GM12878 (cell line): ENCODE measurements around the gene FAM53B. TPM values are rescaled to one million over a fixed set of nuclear protein-coding genes. Genes with fewer than 3 reads are reported as not detected.

Experiments
- ATAC-seq: fragments of 200-7000 bp; cut with Tn5 transposase; 3 replicates; pipeline ENCODE4 v1.9.1; 2020; ENCODE audit warnings: mild to moderate bottlenecking, moderate library complexity
- BruUV-seq: library from RNA; stranded (reverse); fragments of 400-500 nt; replicated peaks from 2 replicates; lab custom pipeline; 2021; lab: Mats Ljungman, UMichigan
- CTCF ChIA-PET: fragments of 300-600 bp; sonication (Branson Sonifier 250); formaldehyde crosslinking; extraction: SDS; loops from one replicate; lab custom pipeline; 2021; ENCODE audit warnings: inconsistent platforms; lab: Yijun Ruan, JAX
- POLR2A ChIA-PET: fragments of 350-600 bp; formaldehyde crosslinking; extraction: SDS; loops from one replicate; lab custom pipeline; 2021; ENCODE audit warnings: inconsistent platforms; lab: Charles Lee
- RAD21 ChIA-PET: fragments of 300-600 bp; sonication (Branson Sonifier 250); formaldehyde crosslinking; loops from one replicate; lab custom pipeline; 2023; ENCODE audit warnings: antibody characterized with exemption; ENCODE audit not compliant: unreplicated experiment; lab: Charles Lee
- SMC1A ChIA-PET: fragments of 300-600 bp; sonication (Branson Sonifier 250); formaldehyde crosslinking; loops from one replicate; lab custom pipeline; 2023; ENCODE audit not compliant: unreplicated experiment, uncharacterized antibody; lab: Charles Lee
- DNase-seq: peaks from one replicate; pipeline ENCODE4 v3.0.0-alpha.2; 2011; ENCODE audit warnings: low read depth, low spot score
- FAIRE-seq: peaks from 3 replicates; lab custom pipeline; 2011; peaks lifted over from hg19 to GRCh38; lab: Jason Lieb, UNC
- H2AFZ ChIP-seq: 2 replicates; pipeline ENCODE4 v1.6.0; 2011; ENCODE audit warnings: low read depth, low read length, control low read depth; ENCODE audit not compliant: control insufficient read depth
- H3K27ac ChIP-seq: 2 replicates; pipeline ENCODE4 v1.5.1; 2011; ENCODE audit warnings: control low read depth; ENCODE audit not compliant: control insufficient read depth, insufficient read depth
- H3K27me3 ChIP-seq, 2 experiments: replicated peaks in 1 of 2; 2 replicates each; pipeline versions ENCODE4 v1.6.0 to v1.6.1; 2011; ENCODE audit warnings: low read length in 1 of 2; ENCODE audit not compliant: control insufficient read depth in 2 of 2, insufficient read depth in 2 of 2
- H3K36me3 ChIP-seq, 2 experiments: 2 replicates each; pipeline ENCODE4 v1.5.1; 2011; ENCODE audit warnings: low read length in 1 of 2; ENCODE audit not compliant: control insufficient read depth in 2 of 2, insufficient read depth in 2 of 2
- H3K4me1 ChIP-seq: 2 replicates; pipeline ENCODE4 v1.6.1; 2011; ENCODE audit warnings: mild to moderate bottlenecking, low read length, moderate library complexity, mixed read lengths; ENCODE audit not compliant: control insufficient read depth, insufficient read depth
- H3K4me2 ChIP-seq: 2 replicates; pipeline ENCODE4 v1.6.0; 2011; ENCODE audit warnings: control low read depth; ENCODE audit not compliant: control insufficient read depth, insufficient read depth
- H3K4me3 ChIP-seq: fragments of 200-600 bp; sonication (generic); 2 replicates; pipeline ENCODE4 v1.5.1; 2016
- H3K79me2 ChIP-seq: 2 replicates; pipeline ENCODE4 v1.6.0; 2011; ENCODE audit warnings: low read length; ENCODE audit not compliant: control insufficient read depth, insufficient read depth
- H3K9ac ChIP-seq: 2 replicates; pipeline ENCODE4 v1.8.0; 2011; ENCODE audit warnings: low read length, control low read depth, mixed read lengths; ENCODE audit not compliant: control insufficient read depth, insufficient read depth
- H3K9me3 ChIP-seq: replicated peaks from 3 replicates; pipeline ENCODE4 v1.5.1; 2011; ENCODE audit warnings: mild to moderate bottlenecking, low read length; ENCODE audit not compliant: control insufficient read depth, insufficient read depth
- H4K20me1 ChIP-seq: 2 replicates; pipeline ENCODE4 v1.6.0; 2011; ENCODE audit not compliant: control insufficient read depth, insufficient read depth
- BHLHE40 ChIP-seq, 2 experiments: fragments of 450-650 bp in 1 of 2; IDR thresholded peaks; 2 replicates each; pipeline ENCODE4 v1.6.1; 2011 to 2017; ENCODE audit warnings: low read depth in 2 of 2, borderline replicate concordance in 1 of 2, improper control_type of control experiment in 1 of 2, low read length in 1 of 2, mild to moderate bottlenecking in 1 of 2
- CBX5 ChIP-seq: sonication (generic); IDR thresholded peaks from 2 replicates; pipeline ENCODE4 v1.6.1; 2016; ENCODE audit warnings: low read depth, moderate library complexity, mild to moderate bottlenecking, inconsistent platforms
- ETV6 ChIP-seq, 2 experiments: fragments of 450-650 bp in 1 of 2; IDR thresholded peaks in 1 of 2; conservative IDR thresholded peaks in 1 of 2; 2 replicates each; pipeline ENCODE4 v1.6.1; 2014; ENCODE audit warnings: antibody characterized with exemption in 1 of 2, borderline replicate concordance in 1 of 2, low read depth in 1 of 2, mild to moderate bottlenecking in 1 of 2, moderate library complexity in 1 of 2
- EZH2 ChIP-seq: IDR thresholded peaks from 2 replicates; pipeline ENCODE4 v1.6.1; 2012; ENCODE audit warnings: low read depth, mild to moderate bottlenecking, control low read depth, inconsistent platforms, low read length, borderline replicate concordance; ENCODE audit not compliant: control insufficient read depth
- HDAC6 ChIP-seq: fragments of 200-600 bp; sonication (generic); IDR thresholded peaks from one replicate; pipeline ENCODE4 v1.8.0; 2017; ENCODE audit warnings: antibody characterized with exemption; ENCODE audit not compliant: unreplicated experiment
- KAT2A ChIP-seq: conservative IDR thresholded peaks from 2 replicates; pipeline ENCODE4 v1.6.1; 2011; ENCODE audit warnings: low read depth, low read length; ENCODE audit not compliant: control insufficient read depth
- MEF2A ChIP-seq: IDR thresholded peaks from 2 replicates; pipeline ENCODE4 v1.6.1; 2011; ENCODE audit warnings: low read depth, mild to moderate bottlenecking, low read length, moderate library complexity; ENCODE audit not compliant: insufficient read depth
- MLLT1 ChIP-seq: fragments of 450-650 bp; IDR thresholded peaks from 2 replicates; pipeline ENCODE4 v1.6.1; 2016; ENCODE audit warnings: mild to moderate bottlenecking
- RAD21 ChIP-seq: IDR thresholded peaks from 2 replicates; pipeline ENCODE4 v1.6.1; 2011; ENCODE audit warnings: mild to moderate bottlenecking, low read depth, low read length, moderate library complexity; ENCODE audit not compliant: insufficient read depth
- RELA ChIP-seq: fragments of 450-650 bp; IDR thresholded peaks from 2 replicates; pipeline ENCODE4 v1.8.0; 2014; ENCODE audit warnings: borderline replicate concordance; ENCODE audit not compliant: partially characterized antibody
- RUNX3 ChIP-seq: IDR thresholded peaks from 2 replicates; pipeline ENCODE4 v1.6.1; 2012; ENCODE audit warnings: low read length, inconsistent platforms
- SPI1 ChIP-seq: IDR thresholded peaks from 2 replicates; pipeline ENCODE4 v1.6.1; 2011; ENCODE audit warnings: low read depth, mild to moderate bottlenecking, low read length, moderate library complexity, borderline replicate concordance; ENCODE audit not compliant: insufficient read depth
- TAF1 ChIP-seq: IDR thresholded peaks from 2 replicates; pipeline ENCODE4 v1.6.1; 2011; ENCODE audit warnings: mild to moderate bottlenecking, low read depth, low read length, borderline replicate concordance
- TCF7 ChIP-seq: IDR thresholded peaks from 2 replicates; pipeline ENCODE4 v1.6.1; 2014; ENCODE audit warnings: antibody characterized with exemption, borderline replicate concordance
- USF2 ChIP-seq: IDR thresholded peaks from 2 replicates; pipeline ENCODE4 v1.6.1; 2011; ENCODE audit warnings: low read depth, low read length, improper control_type of control experiment, borderline replicate concordance
- ZBTB33 ChIP-seq: fragments of 450-650 bp; IDR thresholded peaks from 2 replicates; pipeline ENCODE4 v1.6.1; 2017; ENCODE audit warnings: mild to moderate bottlenecking
- ZNF24 ChIP-seq: fragments of 450-650 bp; IDR thresholded peaks from 2 replicates; pipeline ENCODE4 v1.6.1; 2017; ENCODE audit warnings: antibody characterized with exemption, mild to moderate bottlenecking
- WGBS: methylation state at CpG from one replicate; pipeline ENCODE4 v1.1.6; 2016; ENCODE audit warnings: low lambda C conversion rate; ENCODE audit not compliant: insufficient replicate concordance, insufficient coverage; ENCODE audit errors: missing lambda C conversion rate; 5-methylcytosine and 5-hydroxymethylcytosine counted together
- in situ Hi-C: fragments of 300-500 bp; cut with MboI; formaldehyde crosslinking; loops from 9 replicates; pipeline ENCODE4 v1.14.3; 2018; ENCODE audit warnings: mixed read lengths
- intact Hi-C: fragments of 100-400 bp; cut with micrococcal nuclease; formaldehyde crosslinking; loops from one replicate; pipeline ENCODE4 v1.14.2; 2022; ENCODE audit not compliant: unreplicated experiment
- polyA plus RNA-seq, 11 experiments: library from polyadenylated mRNA; depleted of rRNA in 4 of 11; unstranded in 6 of 11; stranded (reverse) in 5 of 11; fragments of >200 nt; fragmentation: Nextera tagmentation in 4 of 11; fragmentation: Illumina TruSeq in 1 of 11; extraction: Ambion mirVana in 4 of 11; extraction: Trizol in 1 of 11; gene quantifications; 1 replicate in 1 of 11; 2 replicates in 10 of 11; pipeline versions ENCODE4 v1.2.1 to v1.2.3, GENCODE V29; 2011 to 2016; ENCODE audit warnings: inconsistent platforms in 2 of 11, missing spikeins in 2 of 11, low read depth in 1 of 11
- total RNA-seq, 4 experiments: library from RNA; depleted of rRNA in 3 of 4; stranded (reverse); fragments of >200 nt in 3 of 4; fragmentation: Illumina TruSeq in 1 of 4; extraction: Trizol in 1 of 4; gene quantifications; 2 replicates each; pipeline versions ENCODE4 v1.2.1 to v1.2.3, GENCODE V29; 2013 to 2021

The FAM53B gene
- total and polyA plus RNA-seq, 10 of the 15 experiments (the other 5 are each of a cell fraction or from before 2014, with no cell fraction given) = 0.05 to 26.3 (median 8.1) TPM

GRCh38 chr10:124745252-124745651 is 1.1 kb upstream of the FAM53B start:
- Histone ChIP-seq H3K9me3 (no peaks in the 10 kb centered on the region), H3K36me3 (no peaks in the 10 kb centered on the region; a peak in 1 of 4 replicates), H3K79me2 (peaks cover 22% of the 10 kb centered on the region), H3K9ac (no peak overlapping the region), H2AFZ (no peak overlapping the region), H3K4me3 (no peak overlapping the region), H3K27ac (no peak overlapping the region), H3K4me1 (peaks cover 23% of the 10 kb centered on the region), H4K20me1 (no peaks in the 10 kb centered on the region), H3K27me3 (no peaks in the 10 kb centered on the region), H3K4me2 (no peak overlapping the region)
- ChIA-PET POLR2A (interaction anchor here (1.0 kb wide), 1 partner anchor 49 kb away, joined by 4 read pairs; no protein-coding TSS in a partner anchor), SMC1A (interaction anchor here (0.6 to 3.1 kb wide), 16 partner anchors 10 to 210 kb away, joined by 3 to 13 read pairs (median 3); no protein-coding TSS in a partner anchor), CTCF (interaction anchor here (0.5 to 6.9 kb wide), 21 partner anchors 11 to 342 kb away, joined by 3 to 149 read pairs (median 5); partner anchors contain the start of gene ABRAXAS2), RAD21 (interaction anchor here (0.6 to 3.3 kb wide), 13 partner anchors 9 to 215 kb away, joined by 3 to 19 read pairs (median 5); no protein-coding TSS in a partner anchor)
- FAIRE-seq = no peak
- no peak for ATAC-seq
- in situ Hi-C loops = no loop called here
- intact Hi-C loops = loop anchor here (10.0 kb wide), 1 partner anchor 750 kb away; no protein-coding TSS in a partner anchor
- BruUV-seq = no TSS peak
- no peak for DNase-seq
- WGBS = 83% methylated on average over 4 of the region's 4 CpGs
- no peak for TF ChIP-seq RUNX3
- TF ChIP-seq SPI1 = no peak
- no peak for TF ChIP-seq EZH2
- TF ChIP-seq USF2 = no peak
- no peak for TF ChIP-seq RELA
- TF ChIP-seq MLLT1 = no peak
- no peak for TF ChIP-seq MEF2A
- no peak for TF ChIP-seq BHLHE40 (IDR thresholded peaks at IDR 0.05; ENCODE audit: borderline replicate concordance in 1 of 2, low read depth in 2 of 2, low read length in 1 of 2)
- no peak for TF ChIP-seq TAF1
- no peak for TF ChIP-seq CBX5
- no peak for TF ChIP-seq KAT2A
- TF ChIP-seq ZBTB33 = no peak
- TF ChIP-seq RAD21 = no peak
- TF ChIP-seq TCF7 = no peak
- no peak for TF ChIP-seq HDAC6
- TF ChIP-seq ETV6 (conservative IDR thresholded peaks at IDR 0.05 in 1 of 2, IDR thresholded peaks at IDR 0.05 in 1 of 2; ENCODE audit: borderline replicate concordance in 1 of 2, low read depth in 1 of 2) = no peak
- no peak for TF ChIP-seq ZNF24
